WERI-Rb-1 (cell line): ENCODE results near the gene HP.

Source experiments
- DNase-seq: peaks from one replicate; pipeline ENCODE4 v3.0.0-alpha.2; 2020
- H3K27ac ChIP-seq: fragments of 250-450 bp; sonication (Bioruptor Pico); 2 replicates; pipeline ENCODE4 v1.5.1; 2020; ENCODE audit warnings: mild to moderate bottlenecking, moderate library complexity
- H3K27me3 ChIP-seq: fragments of 250-450 bp; sonication (Bioruptor Pico); 2 replicates; pipeline ENCODE4 v1.5.1; 2021; ENCODE audit warnings: mild to moderate bottlenecking, low read depth, moderate library complexity; ENCODE audit not compliant: insufficient read depth, severe bottlenecking
- H3K36me3 ChIP-seq: fragments of 250-450 bp; sonication (Bioruptor Pico); 2 replicates; pipeline ENCODE4 v1.5.1; 2020; ENCODE audit warnings: mild to moderate bottlenecking, moderate library complexity
- H3K4me3 ChIP-seq: 2 replicates; pipeline ENCODE4 v1.5.1; 2011; ENCODE audit warnings: low read depth, mild to moderate bottlenecking, control low read depth, low read length
- H3K9me3 ChIP-seq: fragments of 250-450 bp; sonication (Bioruptor Pico); 2 replicates; pipeline ENCODE4 v1.5.1; 2021; ENCODE audit warnings: mild to moderate bottlenecking, moderate library complexity; ENCODE audit not compliant: severe bottlenecking
- CTCF ChIP-seq: IDR thresholded peaks from 2 replicates; pipeline ENCODE4 v1.5.1; 2011; ENCODE audit warnings: low read depth, mild to moderate bottlenecking, control low read depth, inconsistent platforms, low read length

Gene HP

GRCh38 chr16:72013888-72014581, 40.3 kb upstream of the HP start:
- no peak for TF ChIP-seq CTCF
- Histone ChIP-seq H3K27ac (no peak overlapping the region), H3K36me3 (peaks cover 28% of the 10 kb centered on the region), H3K27me3 (no peaks in the 10 kb centered on the region), H3K9me3 (no peaks in the 10 kb centered on the region), H3K4me3 (no peak overlapping the region)
- no peak for DNase-seq

- Histone ChIP-seq H3K36me3 (peaks cover 28% of the 10 kb centered on the region), H3K9me3 (no peaks in the 10 kb centered on the region), H3K27me3 (no peaks in the 10 kb centered on the region), H3K27ac (no peak overlapping the region), H3K4me3 (no peak overlapping the region)
- no peak for DNase-seq
- no peak for TF ChIP-seq CTCF
Measured at GRCh38 chr16:72014675-72015074, 39.6 kb upstream of the HP start.

- no peaks in the 10 kb centered on the region for H3K27me3 ChIP-seq
- no peak for TF ChIP-seq CTCF
- no peak overlapping the region for H3K4me3 ChIP-seq
- H3K27ac ChIP-seq = no peak overlapping the region
- no peak for DNase-seq
- no peaks in the 10 kb centered on the region for H3K9me3 ChIP-seq
- peaks cover 27% of the 10 kb centered on the region for H3K36me3 ChIP-seq
Measured at GRCh38 chr16:72015124-72015523, 39.2 kb upstream of the HP start.

GRCh38 chr16:72018470-72018869, 35.8 kb upstream of the HP start:
- peaks cover 36% of the 10 kb centered on the region for H3K36me3 ChIP-seq

GRCh38 chr16:72021043-72021442, 33.3 kb upstream of the HP start:
- peaks cover 44% of the 10 kb centered on the region for H3K36me3 ChIP-seq
- no peaks in the 10 kb centered on the region for H3K27me3 ChIP-seq

More at GRCh38 chr16:72018470-72018869, 35.8 kb upstream of the HP start:
- Histone ChIP-seq H3K27ac (no peak overlapping the region), H3K27me3 (no peaks in the 10 kb centered on the region), H3K9me3 (no peaks in the 10 kb centered on the region), H3K4me3 (no peak overlapping the region)
- no peak for DNase-seq
- no peak for TF ChIP-seq CTCF

More at GRCh38 chr16:72021043-72021442, 33.3 kb upstream of the HP start:
- Histone ChIP-seq H3K9me3 (no peaks in the 10 kb centered on the region), H3K4me3 (no peak overlapping the region), H3K27ac (no peak overlapping the region)
- peak; percentile 43 for DNase-seq
- TF ChIP-seq CTCF = peak; percentile 85
